HG03025 (cell line): ENCODE measurements around the gene RAB26.

Experiments used
- ATAC-seq: cut with Tn5 transposase; IDR thresholded peaks from one replicate; pipeline ENCODE4 v1.9.1; 2021; ENCODE audit warnings: mild to moderate bottlenecking, moderate library complexity; ENCODE audit not compliant: unreplicated experiment, low FRiP score

Gene RAB26

DNA sequence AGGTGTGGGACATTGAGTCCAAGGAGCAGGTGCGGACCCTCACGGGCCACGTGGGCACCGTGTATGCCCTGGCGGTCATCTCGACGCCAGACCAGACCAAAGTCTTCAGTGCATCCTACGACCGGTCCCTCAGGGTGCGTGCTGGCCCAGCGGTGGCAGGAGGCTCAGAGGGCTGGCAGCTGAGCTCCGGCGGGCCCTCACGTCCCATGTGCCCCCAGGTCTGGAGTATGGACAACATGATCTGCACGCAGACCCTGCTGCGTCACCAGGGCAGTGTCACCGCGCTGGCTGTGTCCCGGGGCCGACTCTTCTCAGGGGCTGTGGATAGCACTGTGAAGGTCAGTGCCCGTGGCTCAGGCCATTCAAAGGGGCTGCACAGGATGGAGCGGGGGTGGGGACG is 27.6 kb downstream of the RAB26 start:
- ATAC-seq, result no peak

DNA sequence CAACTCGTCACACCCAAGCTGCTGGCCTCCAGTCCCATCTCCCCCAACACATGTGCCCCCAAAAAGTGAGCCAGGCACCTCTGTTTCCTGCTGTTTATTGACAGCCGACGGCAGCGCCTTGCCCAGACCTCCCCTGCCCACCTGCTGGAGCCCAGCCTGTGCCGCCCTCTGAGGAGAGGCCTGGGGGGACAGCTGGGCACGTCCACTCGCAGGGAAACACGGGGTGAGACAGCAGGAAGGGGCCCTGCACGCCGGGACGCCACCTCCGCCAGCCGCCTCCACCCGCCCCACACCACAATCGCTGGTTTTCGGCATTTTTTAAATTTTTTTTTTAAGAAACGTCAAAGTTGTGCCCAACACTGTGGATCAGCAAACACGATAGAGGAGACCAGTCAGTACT is 28.7 kb downstream of the RAB26 start:
- ATAC-seq, result no peak

DNA sequence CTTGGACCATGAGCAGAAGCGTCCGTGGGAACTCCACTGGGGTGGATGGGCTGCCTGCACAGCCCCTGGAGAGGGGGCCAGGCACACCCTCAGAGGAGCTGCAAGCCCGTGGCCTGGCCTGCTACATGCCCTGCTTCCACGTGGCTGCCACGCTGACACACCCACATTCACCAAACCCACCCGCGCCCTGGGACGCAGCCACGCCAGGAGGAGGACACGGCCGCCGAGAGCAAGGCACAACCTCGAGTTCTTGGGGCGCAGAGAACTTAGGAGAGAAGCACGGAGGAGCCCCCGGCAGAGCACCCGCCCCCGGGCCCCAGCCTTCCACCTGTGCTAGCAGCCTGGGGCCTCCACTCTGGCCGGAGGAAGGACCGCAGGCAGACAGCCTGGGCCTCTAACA is 29.1 kb downstream of the RAB26 start:
- no peak for ATAC-seq

DNA sequence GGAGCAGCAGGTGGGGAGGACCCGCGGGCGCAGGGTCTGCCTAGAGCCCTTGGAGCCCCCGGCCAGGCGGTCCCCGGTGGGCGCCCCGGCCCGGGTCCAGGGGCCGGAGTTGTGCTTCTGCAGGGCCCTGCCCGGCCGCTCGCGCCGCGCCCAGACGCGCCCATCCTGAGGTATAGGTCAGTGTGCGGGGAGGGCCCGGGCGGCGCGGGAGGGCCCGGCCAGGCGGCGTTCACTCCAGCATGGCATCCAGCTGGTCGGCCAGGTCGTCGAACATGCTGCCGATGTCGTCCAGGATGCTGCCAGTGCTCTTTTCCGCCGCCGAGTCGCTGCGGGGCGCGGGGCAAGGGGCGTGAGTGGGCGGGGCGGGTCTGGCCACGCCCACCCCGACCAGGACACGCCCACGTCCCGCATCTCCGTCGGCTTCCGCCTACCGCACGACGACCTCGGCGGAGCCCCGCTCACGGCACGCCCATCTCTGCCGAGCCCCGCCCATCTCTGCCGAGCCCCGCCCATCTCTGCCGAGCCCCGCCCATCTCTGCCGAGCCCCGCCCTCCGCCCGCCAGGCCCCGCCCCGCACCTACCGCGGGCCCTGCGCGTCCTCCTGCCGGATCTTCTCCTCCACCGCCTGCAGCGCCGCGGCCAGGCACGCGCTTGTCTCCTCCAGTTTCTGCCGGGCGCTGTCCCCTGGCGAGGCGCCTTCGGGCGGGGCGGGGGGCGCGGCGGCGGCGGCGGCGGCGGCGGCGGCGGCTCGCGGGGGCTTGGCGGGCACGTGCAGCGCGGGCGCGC is 30.1 kb downstream of the RAB26 start:
- ATAC-seq, result no peak

DNA sequence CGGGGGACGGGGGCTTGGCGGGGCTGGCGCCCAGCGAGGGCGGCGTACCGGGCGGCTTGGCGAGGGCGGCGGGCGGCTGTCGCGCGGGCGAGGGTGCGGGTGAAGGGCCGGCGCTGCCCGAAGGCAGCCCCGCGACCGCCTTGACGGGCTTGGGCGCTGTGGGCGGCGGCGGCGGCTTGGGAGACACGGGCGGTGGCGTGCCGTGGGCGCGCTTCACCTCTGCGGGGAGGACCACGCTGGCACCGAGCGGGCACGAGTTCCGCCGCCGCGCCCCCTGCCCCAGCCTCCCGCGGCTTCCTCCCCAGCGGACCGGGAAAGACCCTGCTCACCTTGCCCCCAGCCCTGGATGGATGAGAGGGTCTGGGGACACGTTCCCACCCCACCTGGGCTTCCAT is 30.7 kb downstream of the RAB26 start:
- ATAC-seq, result no peak

DNA sequence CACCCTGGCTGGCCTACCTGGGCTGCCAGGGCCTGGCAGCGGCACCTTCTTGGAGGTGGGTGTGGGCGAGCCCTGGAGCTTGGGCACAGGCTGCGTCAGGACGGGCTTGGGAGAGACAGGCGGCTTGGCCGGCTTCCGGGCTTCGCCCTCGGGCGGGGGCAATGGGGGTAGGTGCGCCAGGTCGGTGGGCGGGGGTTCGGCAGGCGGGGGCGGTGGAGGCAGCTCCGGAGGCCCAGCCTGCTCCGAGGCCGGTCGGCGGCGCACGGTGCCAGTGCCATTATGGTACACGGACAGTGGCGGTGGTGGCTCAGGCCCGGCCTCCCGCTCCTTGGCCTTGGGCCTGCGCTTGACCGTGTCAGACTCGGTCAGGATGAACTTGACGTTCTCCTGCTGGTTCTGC is 31.2 kb downstream of the RAB26 start:
- ATAC-seq, result no peak

DNA sequence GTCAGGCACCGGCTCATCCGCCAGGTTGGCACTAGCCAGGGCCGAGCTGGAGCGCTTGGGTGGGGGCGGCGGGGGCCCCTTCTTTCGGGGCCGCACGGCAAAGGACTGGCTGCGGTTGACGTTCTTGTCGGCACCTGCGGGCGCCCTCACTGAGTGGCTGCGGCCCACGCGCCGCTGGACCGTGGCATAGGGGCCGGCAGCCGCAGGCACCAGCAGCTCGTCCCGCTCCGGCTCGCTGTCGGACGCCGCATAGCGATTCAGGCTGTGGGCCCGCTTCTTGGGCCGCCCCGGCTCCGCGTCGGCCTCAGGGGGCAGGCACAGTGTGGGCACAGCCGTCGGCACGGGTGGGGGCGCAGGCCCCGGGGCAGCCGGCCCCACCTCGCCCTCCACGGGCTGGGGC is 32.0 kb downstream of the RAB26 start:
- ATAC-seq, result no peak

DNA sequence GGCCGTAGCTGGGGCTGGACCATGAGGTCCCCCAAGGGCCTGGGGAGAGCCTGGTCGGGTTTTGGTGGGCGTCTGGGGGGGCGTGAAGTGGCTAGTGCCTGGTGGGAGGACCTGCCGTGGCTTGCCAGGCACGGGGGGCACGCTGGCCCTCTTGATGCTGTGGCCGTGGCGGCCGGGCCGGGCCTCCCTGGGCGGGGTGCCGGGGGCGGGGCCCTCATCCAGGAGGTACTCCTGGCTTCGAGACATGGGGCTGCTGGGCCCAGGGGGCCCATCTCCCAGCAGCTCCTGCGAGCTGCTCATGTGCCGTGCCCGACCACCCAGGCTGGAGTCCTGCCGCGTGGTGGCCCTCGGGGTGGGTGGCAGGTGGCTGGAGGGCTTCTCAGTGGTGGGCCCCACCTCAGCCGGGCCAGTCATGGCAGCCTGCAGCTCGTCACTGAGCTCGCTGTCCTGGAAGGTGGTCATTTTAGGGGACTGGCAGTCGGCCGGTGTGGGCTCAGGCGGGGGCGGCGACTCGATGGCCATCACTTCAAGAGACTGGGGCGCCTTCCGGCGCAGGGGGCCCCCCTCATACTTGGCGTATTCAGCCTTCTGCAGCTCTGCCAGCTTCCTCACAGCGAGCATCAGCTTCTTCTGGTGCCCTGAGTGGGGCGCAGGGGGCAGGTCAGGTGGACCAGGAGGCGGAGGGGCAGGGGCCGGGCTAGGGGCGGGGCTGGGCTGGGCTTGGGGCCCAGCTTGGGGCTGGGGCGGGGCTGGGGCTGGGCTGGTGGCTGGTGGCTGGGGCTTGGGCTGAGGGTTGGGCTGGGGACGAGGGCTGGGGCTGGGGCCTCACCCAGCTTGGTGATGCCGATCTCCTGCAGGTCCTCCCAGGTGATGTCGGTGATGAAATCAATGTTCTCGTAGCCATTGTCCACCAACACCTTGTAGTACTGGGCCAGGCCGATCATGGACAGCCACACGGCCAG is 32.8 kb downstream of the RAB26 start:
- ATAC-seq, result no peak

DNA sequence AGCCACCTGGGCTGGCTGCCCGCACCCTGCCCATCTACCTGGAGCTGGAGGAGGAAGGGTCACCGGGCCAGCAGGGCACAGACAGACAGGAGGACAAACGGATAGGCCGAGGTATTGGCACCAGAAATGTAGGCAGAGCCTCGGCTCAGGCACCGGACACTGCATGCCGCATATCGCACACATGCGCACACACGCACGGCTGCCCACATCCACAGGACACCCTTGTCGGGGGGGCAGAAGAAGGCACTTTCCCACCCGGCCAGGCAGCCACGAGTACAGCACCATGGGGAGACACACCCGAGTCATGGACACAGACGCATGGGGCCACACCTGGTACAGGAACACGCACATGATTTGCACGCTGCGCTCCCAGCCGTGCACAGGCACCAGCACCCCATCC is 33.5 kb downstream of the RAB26 start:
- no peak for ATAC-seq

DNA sequence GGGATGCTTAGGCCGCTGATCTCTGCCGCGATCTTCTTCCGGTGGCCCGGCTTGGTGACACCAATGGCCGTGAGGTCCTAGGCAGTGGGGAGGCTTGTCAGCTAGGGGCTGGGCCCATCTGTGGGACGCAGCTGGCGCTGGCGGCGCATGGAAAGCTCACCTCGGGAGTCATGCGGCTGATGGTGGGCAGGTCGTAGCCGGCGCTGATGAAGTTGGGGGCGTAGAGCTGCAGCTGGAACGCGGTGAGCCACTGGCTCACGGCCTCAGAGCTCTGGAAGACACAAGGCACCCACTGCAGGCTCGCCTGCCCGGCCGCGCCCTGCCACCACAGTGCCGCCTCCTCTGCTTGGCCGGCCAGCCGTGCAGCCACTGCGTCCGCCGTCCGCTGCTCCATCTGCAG is 35.2 kb downstream of the RAB26 start:
- no peak for ATAC-seq

DNA sequence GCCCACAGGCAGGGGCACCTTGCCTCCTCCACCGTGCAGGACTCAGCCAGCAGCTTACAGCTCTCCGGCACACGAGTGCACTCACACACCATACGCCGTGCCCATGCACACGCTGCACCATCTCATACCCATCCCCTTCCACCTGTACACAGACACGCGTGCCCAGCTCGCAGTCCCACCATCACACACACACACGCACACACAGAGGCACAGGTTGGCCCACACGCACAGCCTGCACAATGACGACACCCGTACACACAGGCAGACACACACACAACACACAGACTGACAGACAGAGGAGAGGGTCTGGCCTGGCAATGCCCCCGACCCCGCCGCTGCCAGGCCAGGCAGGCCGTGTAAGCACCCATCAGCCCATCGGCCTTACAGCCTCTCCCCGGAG is 35.9 kb downstream of the RAB26 start:
- no peak for ATAC-seq

DNA sequence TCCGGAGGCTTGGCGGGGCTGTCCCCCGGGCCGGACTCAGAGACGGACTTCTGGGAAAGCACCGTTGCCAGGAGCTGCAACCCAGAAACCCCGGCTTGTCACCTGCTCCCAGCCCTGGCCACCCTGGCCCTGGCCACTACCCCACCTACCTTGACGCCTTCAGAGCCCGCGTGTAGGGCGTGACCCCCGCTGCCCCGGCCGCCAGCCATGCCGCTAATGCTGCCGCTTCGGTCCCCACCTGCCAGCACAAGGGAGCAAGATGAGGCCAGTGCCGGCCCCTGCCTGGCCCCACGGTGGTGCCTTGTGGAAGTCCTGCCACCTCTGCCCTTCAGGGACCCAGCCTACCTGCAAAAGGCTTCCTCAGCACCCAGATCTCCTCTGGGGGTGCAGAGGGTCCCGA is 36.5 kb downstream of the RAB26 start:
- ATAC-seq, result no peak

DNA sequence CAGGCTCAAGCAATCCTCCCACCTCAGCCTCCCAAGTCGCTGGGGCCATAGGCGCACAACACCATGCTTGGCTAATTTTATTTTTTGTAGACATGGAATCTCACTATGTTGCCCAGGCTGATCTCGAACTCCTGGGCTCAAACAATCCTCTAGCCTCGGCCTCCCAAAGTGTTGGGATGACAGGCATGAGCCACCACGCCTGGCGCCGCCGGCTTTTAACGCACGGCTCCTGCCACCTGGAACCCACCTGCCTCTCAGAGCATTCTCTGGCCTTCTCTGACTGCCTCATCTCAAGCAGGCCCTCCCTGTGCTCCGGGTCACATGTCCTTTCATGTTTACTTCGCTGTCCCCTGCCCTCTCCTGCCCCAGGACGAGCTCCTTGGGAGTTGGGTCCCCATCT is 37.6 kb downstream of the RAB26 start:
- no peak for ATAC-seq

DNA sequence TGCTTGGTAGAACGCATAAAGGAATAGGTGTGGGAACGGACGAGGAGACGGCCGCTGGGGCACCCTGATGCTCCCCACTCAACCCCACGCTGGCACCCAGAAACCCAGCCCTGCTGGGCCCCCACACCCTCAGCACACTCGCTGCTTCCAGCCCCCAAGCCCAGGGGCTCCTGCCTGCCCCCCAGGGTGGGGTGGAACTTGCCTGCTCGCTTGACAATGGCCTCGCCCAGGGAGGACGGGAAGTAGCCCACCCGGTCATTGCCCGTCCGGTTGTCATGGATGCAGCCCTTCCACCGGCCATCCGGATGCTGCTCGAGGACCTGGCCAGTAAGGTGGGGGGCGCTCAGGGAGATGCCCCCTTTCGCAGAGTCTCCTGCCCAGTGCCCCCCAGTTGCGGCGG is 38.1 kb downstream of the RAB26 start:
- no peak for ATAC-seq

DNA sequence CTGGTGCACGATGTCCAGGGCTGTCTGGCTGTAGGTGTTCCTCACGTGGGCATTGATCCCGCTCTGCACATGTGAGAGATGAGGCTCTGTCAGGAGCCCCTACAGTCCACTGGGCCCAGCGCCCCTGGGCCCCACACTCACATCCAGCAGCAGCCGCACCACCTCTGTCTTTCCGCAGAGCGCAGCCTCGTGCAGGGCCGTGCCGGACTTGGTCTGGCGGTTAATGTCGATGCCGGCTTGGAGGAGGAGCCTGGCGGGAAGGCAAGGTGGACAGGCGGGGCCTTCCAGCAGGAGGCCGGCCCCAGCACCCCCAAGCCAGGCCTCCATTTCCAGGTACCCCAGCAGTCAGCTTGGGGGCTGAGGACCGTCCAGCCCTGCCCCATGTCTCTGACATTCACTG is 38.8 kb downstream of the RAB26 start:
- ATAC-seq, result no peak

DNA sequence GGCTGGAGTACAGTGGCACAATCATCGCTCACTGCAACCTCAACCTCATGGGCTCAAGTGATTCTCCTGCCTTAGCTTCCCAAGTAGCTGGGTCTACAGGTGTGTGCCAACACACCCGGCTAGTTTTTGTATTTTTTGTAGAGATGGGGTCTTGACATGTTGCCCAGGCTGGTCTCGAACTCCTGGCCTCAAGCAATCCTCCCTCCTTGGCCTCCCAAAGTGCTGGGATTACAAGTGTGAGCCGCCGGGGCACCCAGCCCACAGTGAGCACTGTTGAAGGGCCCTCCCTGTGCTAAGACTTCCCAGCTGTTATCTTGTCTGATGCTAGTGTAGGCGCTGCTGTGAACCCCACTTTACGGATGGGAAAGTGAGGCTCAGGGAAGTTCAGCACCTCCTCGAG is 40.0 kb downstream of the RAB26 start:
- ATAC-seq, result no peak

DNA sequence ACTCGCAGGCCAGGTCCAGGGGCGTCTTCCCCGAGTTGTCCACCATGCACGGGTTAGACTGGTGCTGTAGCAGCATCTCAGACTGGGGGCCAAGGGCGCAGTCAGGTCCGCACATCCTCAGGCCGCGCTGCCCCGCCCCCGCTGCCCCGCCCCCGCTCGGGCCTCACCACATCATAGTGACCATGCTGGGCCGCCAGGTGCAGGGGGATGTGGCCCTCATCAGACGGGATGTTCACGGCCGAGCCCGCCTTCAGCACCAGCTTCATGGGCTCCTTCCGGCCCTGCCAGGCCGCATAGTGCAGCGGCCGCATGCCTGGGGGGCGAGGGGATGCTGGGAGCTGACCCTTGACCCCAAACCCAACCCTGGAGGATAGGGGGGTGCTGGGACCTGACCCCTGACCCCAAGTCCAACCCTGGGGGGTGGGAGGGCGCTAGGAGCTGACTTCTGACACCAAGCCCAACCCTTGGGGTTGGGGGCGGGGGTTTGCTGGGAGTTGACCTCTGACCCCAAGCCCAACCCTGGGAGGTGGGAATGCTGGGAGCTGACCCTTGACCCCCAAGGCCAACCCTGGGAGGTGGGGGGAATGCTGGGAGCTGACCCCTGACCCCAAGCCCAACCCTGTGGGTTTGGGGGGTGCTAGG is 40.9 kb downstream of the RAB26 start:
- ATAC-seq, result no peak

DNA sequence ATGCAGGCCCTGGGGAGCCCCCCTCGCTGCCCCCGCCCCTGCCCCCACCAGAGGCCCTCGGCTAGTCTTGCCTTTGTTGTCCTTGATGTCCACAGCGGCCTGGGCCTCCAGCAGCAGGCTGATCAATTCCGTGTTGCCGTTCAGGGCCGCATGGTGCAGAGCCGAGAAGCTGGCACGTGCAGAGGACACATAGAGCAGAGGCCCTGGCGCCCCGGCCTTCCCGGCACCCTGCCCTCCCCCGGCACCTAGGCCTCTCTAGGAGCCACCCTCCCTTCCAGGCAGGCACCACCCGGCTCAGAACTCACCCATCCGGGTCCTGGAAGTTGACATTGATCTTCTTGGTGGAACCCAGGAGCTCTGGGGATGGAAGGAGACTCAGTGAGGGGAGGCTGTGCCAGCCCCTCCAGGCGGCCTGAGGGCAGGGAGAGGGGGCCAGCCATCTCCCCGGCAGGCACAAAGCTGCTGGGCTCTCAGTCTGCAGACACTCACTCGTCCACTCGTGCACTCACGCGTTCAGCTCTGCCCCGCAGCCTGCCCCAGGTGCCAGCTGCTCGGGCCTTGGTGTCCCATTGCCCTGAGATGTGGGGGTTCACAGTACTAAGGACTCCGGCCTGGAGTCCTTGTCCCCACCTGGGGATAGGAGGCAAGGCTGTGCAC is 41.7 kb downstream of the RAB26 start:
- ATAC-seq, result no peak

DNA sequence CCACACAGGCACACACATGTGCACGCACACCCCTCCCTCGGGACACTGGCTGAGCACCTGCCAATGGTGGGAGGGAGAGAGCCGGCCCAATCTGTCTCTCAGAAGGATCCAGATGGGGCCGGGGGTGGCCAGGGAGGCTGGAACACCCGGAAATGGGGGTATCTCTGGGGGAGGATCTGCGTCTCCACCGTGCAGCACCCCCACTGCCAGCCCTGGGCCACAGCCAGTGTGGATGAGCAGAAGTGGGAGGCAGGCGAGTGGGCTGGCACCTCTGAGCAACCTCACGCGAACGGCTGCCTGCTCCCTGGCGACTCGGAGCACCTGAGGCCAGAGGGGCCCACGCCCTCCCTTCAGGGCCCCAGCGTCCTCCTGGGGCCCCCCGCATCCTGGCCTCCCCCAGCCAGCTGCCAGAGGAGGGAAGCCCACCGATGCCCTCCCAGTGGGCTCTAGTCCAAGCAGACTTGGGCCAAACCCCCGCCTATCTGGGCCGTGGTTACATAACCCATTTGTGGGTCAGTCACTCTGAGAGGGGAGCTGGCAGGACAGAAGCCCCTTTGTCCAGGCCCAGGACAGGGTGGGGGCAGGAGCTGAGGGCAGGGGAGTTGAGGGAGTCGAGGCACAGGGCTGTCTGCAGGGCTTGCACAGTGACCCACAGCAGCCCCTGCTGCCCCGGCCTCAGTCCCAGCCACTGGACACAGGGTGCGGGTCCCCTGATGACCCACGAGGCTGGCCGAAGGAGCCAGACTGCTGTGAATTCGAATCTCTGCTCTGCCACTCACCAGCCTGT is 42.4 kb downstream of the RAB26 start:
- ATAC-seq, result no peak

DNA sequence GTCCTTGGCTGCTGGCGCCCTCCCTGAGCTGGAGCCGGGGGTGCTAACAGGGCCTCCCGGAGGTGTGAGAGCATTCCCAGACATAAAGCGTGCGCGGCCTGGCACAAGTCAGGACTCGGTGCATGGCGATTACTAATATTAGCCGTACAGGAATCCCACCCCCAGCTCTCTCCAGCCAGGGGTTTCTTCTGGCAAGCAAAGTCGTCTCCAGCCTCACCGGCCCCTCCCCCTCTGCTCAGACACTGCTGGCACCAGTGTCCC is 43.0 kb downstream of the RAB26 start:
- ATAC-seq, result no peak
